Trophoblast cell (in vitro differentiated cells and primary cell): Measurements from ENCODE around the gene TTC6.

ENCODE experiments used
- DNase-seq, 2 donors: peaks; one replicate each; pipeline ENCODE4 v3.0.0-alpha.2; 2016
- H2AFZ ChIP-seq: 2 replicates; pipeline ENCODE4 v1.6.1; 2013; ENCODE audit warnings: low read length, moderate library complexity, mild to moderate bottlenecking; ENCODE audit not compliant: insufficient read depth, poor library complexity
- H2AK5ac ChIP-seq: 2 replicates; pipeline ENCODE4 v1.6.1; 2013; ENCODE audit warnings: mild to moderate bottlenecking, low read length
- H2BK120ac ChIP-seq: 2 replicates; pipeline ENCODE4 v1.6.1; 2013; ENCODE audit warnings: low read length, mild to moderate bottlenecking, moderate library complexity; ENCODE audit not compliant: insufficient read depth, poor library complexity
- H2BK12ac ChIP-seq: 2 replicates; pipeline ENCODE4 v1.6.1; 2013; ENCODE audit warnings: mild to moderate bottlenecking, low read length, moderate library complexity
- H2BK5ac ChIP-seq: 2 replicates; pipeline ENCODE4 v1.6.1; 2013; ENCODE audit warnings: low read length, low read depth, moderate library complexity, mild to moderate bottlenecking; ENCODE audit not compliant: poor library complexity
- H3K14ac ChIP-seq: 2 replicates; pipeline ENCODE4 v1.6.1; 2013; ENCODE audit warnings: mild to moderate bottlenecking, low read length
- H3K18ac ChIP-seq: 2 replicates; pipeline ENCODE4 v1.6.1; 2013; ENCODE audit warnings: mild to moderate bottlenecking, low read length
- H3K23ac ChIP-seq: 2 replicates; pipeline ENCODE4 v1.6.1; 2013; ENCODE audit warnings: low read length
- H3K27ac ChIP-seq: 2 replicates; pipeline ENCODE4 v1.5.1; 2013; ENCODE audit warnings: low read depth, mild to moderate bottlenecking, inconsistent platforms, low read length, moderate library complexity
- H3K27me3 ChIP-seq: 2 replicates; pipeline ENCODE4 v1.6.1; 2013; ENCODE audit warnings: inconsistent platforms, mild to moderate bottlenecking, low read length, moderate library complexity; ENCODE audit not compliant: insufficient read depth
- H3K36me3 ChIP-seq, 2 experiments: 1 replicate in 1 of 2; 2 replicates in 1 of 2; pipeline ENCODE4 v1.6.1; 2013; ENCODE audit warnings: low read length in 2 of 2, mild to moderate bottlenecking in 2 of 2, moderate library complexity in 1 of 2; ENCODE audit not compliant: insufficient read depth in 2 of 2, control insufficient read depth in 1 of 2
- H3K4ac ChIP-seq: 2 replicates; pipeline ENCODE4 v1.6.1; 2013; ENCODE audit warnings: low read depth, mild to moderate bottlenecking, low read length, moderate library complexity
- H3K4me1 ChIP-seq, 2 experiments: 1 replicate in 1 of 2; 2 replicates in 1 of 2; pipeline ENCODE4 v1.6.1; 2013; ENCODE audit warnings: low read length in 2 of 2, mild to moderate bottlenecking in 2 of 2, moderate library complexity in 1 of 2; ENCODE audit not compliant: insufficient read depth in 2 of 2, control insufficient read depth in 1 of 2
- H3K4me2 ChIP-seq: 2 replicates; pipeline ENCODE4 v1.6.1; 2013; ENCODE audit warnings: inconsistent platforms, mild to moderate bottlenecking, low read length, moderate library complexity
- H3K4me3 ChIP-seq: 2 replicates; pipeline ENCODE4 v1.5.1; 2013; ENCODE audit warnings: mild to moderate bottlenecking, low read depth, low read length, inconsistent platforms
- H3K79me1 ChIP-seq: one replicate; pipeline ENCODE4 v1.6.1; 2013; ENCODE audit warnings: low read length
- H3K79me2 ChIP-seq: 2 replicates; pipeline ENCODE4 v1.6.1; 2013; ENCODE audit warnings: low read length, mild to moderate bottlenecking; ENCODE audit not compliant: control insufficient read depth, insufficient read depth, poor library complexity
- H3K9ac ChIP-seq: 2 replicates; pipeline ENCODE4 v1.6.1; 2013; ENCODE audit warnings: mild to moderate bottlenecking, low read length
- H3K9me3 ChIP-seq: 2 replicates; pipeline ENCODE4 v1.6.1; 2013; ENCODE audit warnings: low read depth, mild to moderate bottlenecking, control low read depth, inconsistent platforms, low read length; ENCODE audit not compliant: insufficient read depth
- H4K12ac ChIP-seq: 2 replicates; pipeline ENCODE4 v1.6.1; 2013; ENCODE audit warnings: low read depth, mild to moderate bottlenecking, low read length, moderate library complexity
- H4K8ac ChIP-seq: 2 replicates; pipeline ENCODE4 v1.6.1; 2013; ENCODE audit warnings: low read depth, mild to moderate bottlenecking, low read length, moderate library complexity
- H4K91ac ChIP-seq: one replicate; pipeline ENCODE4 v1.6.1; 2013; ENCODE audit warnings: low read depth, mild to moderate bottlenecking, low read length, moderate library complexity
- WGBS: extraction: QIAGEN DNeasy Blood & Tissue Kit; methylation state at CpG from one replicate; pipeline ENCODE4 v1.1.7; 2013; ENCODE audit warnings: missing lambda C conversion rate; ENCODE audit not compliant: insufficient read length, insufficient coverage; ENCODE audit errors: extremely low coverage; 5-methylcytosine and 5-hydroxymethylcytosine counted together

Gene TTC6

GRCh38 chr14:37597914-37598746, 2.7 kb downstream of the TTC6 start:
- peak overlapping the region; percentile 12 for H3K9ac ChIP-seq
- H4K12ac ChIP-seq: no peak overlapping the region
- no peaks in the 10 kb centered on the region for H3K79me1 ChIP-seq
- no peak overlapping the region for H2BK5ac ChIP-seq
- no CpG with 5 or more reads among the region's 50 CpGs for WGBS
- H3K23ac ChIP-seq: no peak overlapping the region
- H3K27me3 ChIP-seq: peaks cover 66% of the 10 kb centered on the region
- H2AK5ac ChIP-seq: no peak overlapping the region
- H3K4me2 ChIP-seq: peak overlapping the region; percentile 59
- H4K91ac ChIP-seq: no peak overlapping the region
- H3K4ac ChIP-seq: no peak overlapping the region
- H3K14ac ChIP-seq: no peak overlapping the region
- peaks cover 19 to 20% of the 10 kb centered on the region in 2 experiments for H3K4me1 ChIP-seq
- no peak overlapping the region for H2BK12ac ChIP-seq
- H2AFZ ChIP-seq: peak overlapping the region; percentile 49
- H3K79me2 ChIP-seq: no peaks in the 10 kb centered on the region
- H4K8ac ChIP-seq: no peak overlapping the region
- peak overlapping the region; percentile 51 for H3K4me3 ChIP-seq
- no peak overlapping the region for H2BK120ac ChIP-seq
- H3K27ac ChIP-seq: no peak overlapping the region
- H3K18ac ChIP-seq: no peak overlapping the region
- H3K36me3 ChIP-seq: no peaks in the 10 kb centered on the region
- no peak for DNase-seq
- H3K9me3 ChIP-seq: peaks cover 5% of the 10 kb centered on the region

- Histone ChIP-seq H3K9me3 (peaks cover 5% of the 10 kb centered on the region), H3K4me1 (peaks cover 19 to 20% of the 10 kb centered on the region in 2 experiments), H4K12ac (no peak overlapping the region), H3K9ac (no peak overlapping the region), H3K4ac (no peak overlapping the region), H3K79me2 (no peaks in the 10 kb centered on the region), H3K18ac (no peak overlapping the region), H3K27me3 (peaks cover 68% of the 10 kb centered on the region), H2BK5ac (no peak overlapping the region), H3K36me3 (no peaks in the 10 kb centered on the region), H2BK120ac (no peak overlapping the region), H2BK12ac (no peak overlapping the region), H3K4me2 (peak overlapping the region; percentile 59), H3K14ac (no peak overlapping the region), H3K79me1 (no peaks in the 10 kb centered on the region), H3K4me3 (no peak overlapping the region), H4K8ac (no peak overlapping the region), H3K27ac (no peak overlapping the region), H2AK5ac (no peak overlapping the region), H4K91ac (no peak overlapping the region), H3K23ac (no peak overlapping the region), H2AFZ (no peak overlapping the region)
- WGBS: no CpG with 5 or more reads among the region's 36 CpGs
- DNase-seq: no peak
These were observed 3.5 kb downstream of the TTC6 start for GRCh38 chr14:37598747-37599506.

- Histone ChIP-seq H2AFZ (no peak overlapping the region), H4K91ac (no peak overlapping the region), H3K4me3 (no peak overlapping the region), H3K4me2 (peak overlapping the region; percentile 57), H3K27me3 (peaks cover 63% of the 10 kb centered on the region), H3K14ac (no peak overlapping the region), H3K27ac (no peak overlapping the region), H3K36me3 (no peaks in the 10 kb centered on the region), H2BK5ac (no peak overlapping the region), H3K4me1 (peaks cover 15% of the 10 kb centered on the region in 2 experiments), H3K79me2 (no peaks in the 10 kb centered on the region), H2BK120ac (no peak overlapping the region), H3K9ac (no peak overlapping the region), H3K18ac (no peak overlapping the region), H2AK5ac (no peak overlapping the region), H2BK12ac (no peak overlapping the region), H3K4ac (no peak overlapping the region), H3K79me1 (no peaks in the 10 kb centered on the region), H4K12ac (no peak overlapping the region), H3K9me3 (peaks cover 5% of the 10 kb centered on the region), H4K8ac (no peak overlapping the region), H3K23ac (no peak overlapping the region)
- no peak for DNase-seq
- no CpG with 5 or more reads among the region's 57 CpGs for WGBS
These were observed 4.3 kb downstream of the TTC6 start for GRCh38 chr14:37599507-37600368.
